SU-DHL-6 (cell line): ENCODE data around the gene NEMF.

ENCODE experiments used
- EZH2phosphoT487 ChIP-seq: fragments of 200-600 bp; sonication (generic), shearing (Covaris generic); conservative IDR thresholded peaks from 2 replicates; pipeline ENCODE4 v1.6.1; 2018; ENCODE audit warnings: mild to moderate bottlenecking, antibody characterized with exemption, low read length, moderate library complexity, mixed read lengths
- TF ChIP-seq, protein P1 (sequence below): fragments of 200-600 bp; sonication (generic); IDR thresholded peaks from one replicate; pipeline ENCODE4 v1.5.1; 2017; ENCODE audit warnings: antibody characterized with exemption, mild to moderate bottlenecking, low read length, moderate library complexity; ENCODE audit not compliant: insufficient read depth, poor library complexity, severe bottlenecking

DNA sequence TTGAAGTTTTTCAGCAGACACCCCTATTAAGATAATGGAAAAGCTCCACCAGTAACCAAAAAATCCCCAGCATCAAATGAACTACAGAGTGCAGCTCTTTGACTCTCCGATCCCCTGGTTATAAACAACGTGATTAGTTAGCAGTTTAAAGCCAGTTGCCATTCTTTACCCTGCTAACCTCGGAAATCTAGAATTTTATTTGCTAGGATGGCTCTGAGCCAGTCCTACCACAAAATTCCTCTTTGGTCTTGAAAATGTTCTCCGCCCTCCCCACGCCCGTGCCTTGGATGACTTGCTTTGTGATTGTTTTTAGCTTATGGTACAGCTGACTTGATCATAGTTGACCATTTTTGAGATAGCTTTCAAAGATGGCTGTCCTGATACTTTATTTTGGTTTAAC is 83.4 kb downstream of the NEMF start:
- TF ChIP-seq, protein P1, sequence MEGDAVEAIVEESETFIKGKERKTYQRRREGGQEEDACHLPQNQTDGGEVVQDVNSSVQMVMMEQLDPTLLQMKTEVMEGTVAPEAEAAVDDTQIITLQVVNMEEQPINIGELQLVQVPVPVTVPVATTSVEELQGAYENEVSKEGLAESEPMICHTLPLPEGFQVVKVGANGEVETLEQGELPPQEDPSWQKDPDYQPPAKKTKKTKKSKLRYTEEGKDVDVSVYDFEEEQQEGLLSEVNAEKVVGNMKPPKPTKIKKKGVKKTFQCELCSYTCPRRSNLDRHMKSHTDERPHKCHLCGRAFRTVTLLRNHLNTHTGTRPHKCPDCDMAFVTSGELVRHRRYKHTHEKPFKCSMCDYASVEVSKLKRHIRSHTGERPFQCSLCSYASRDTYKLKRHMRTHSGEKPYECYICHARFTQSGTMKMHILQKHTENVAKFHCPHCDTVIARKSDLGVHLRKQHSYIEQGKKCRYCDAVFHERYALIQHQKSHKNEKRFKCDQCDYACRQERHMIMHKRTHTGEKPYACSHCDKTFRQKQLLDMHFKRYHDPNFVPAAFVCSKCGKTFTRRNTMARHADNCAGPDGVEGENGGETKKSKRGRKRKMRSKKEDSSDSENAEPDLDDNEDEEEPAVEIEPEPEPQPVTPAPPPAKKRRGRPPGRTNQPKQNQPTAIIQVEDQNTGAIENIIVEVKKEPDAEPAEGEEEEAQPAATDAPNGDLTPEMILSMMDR: no peak
- TF ChIP-seq EZH2phosphoT487: no peak
